Fibroblast of skin of left quadriceps (primary cell): ENCODE results near the gene ARID5B.

Source experiments
- DNase-seq, 2 experiments: peaks; one replicate each; pipeline ENCODE4 v3.0.0-alpha.2; 2013; ENCODE audit warnings: low read depth in 2 of 2

ARID5B gene

GRCh38 chr10:61936770-61937169, 35.3 kb downstream of the ARID5B start:
- DNase-seq = no peak

- peak; percentile 74 to 75 for DNase-seq
Observed at GRCh38 chr10:61937631-61938351, 36.3 kb downstream of the ARID5B start.

DNA sequence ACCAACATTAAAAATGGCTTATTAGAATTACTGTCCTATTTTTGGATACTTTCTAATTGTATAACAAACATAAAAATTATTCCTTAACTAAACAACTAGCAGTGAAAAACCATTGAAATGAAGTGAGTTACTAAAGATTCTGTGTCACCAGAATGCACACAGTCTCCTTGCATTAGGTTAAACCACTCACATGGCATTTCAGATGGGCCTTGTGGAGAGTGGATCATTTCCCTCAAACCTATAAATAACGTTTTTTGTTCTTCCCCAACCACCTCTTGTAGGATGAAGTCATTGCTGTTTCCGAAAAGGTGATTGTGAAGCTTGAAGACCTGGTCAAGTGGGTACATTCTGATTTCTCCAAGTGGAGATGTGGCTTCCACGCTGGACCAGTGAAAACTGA, 38.4 kb downstream of the ARID5B start:
- no peak for DNase-seq

DNA sequence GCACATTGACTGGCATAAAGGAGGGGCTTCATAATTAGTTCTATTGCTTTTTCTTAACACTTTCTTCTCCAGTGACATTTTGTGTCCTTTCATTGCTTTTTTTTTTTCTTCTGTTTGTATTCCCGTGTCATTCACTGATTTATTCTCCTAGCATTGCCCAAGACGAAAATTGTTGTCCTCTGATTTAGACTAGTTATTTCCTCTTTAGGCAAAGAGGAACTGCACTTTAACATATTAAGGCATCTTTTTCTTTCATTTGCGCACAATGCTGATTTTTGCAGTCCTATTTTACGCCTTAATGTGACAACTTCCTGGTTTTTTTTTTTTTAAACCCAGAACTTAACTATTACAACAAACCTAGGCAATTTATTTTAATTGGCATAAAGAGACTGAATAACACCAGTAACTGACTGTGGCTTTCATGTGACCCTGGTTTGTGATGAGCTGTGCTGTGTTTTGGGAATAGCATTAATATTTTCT, 39.7 kb downstream of the ARID5B start:
- DNase-seq = no peak

- no peak for DNase-seq
Observed at GRCh38 chr10:61942604-61943461, 41.3 kb downstream of the ARID5B start.

GRCh38 chr10:61943674-61944378, 42.3 kb downstream of the ARID5B start:
- DNase-seq = no peak

- DNase-seq = no peak
Observed at GRCh38 chr10:61944410-61945147, 43.1 kb downstream of the ARID5B start.

DNA sequence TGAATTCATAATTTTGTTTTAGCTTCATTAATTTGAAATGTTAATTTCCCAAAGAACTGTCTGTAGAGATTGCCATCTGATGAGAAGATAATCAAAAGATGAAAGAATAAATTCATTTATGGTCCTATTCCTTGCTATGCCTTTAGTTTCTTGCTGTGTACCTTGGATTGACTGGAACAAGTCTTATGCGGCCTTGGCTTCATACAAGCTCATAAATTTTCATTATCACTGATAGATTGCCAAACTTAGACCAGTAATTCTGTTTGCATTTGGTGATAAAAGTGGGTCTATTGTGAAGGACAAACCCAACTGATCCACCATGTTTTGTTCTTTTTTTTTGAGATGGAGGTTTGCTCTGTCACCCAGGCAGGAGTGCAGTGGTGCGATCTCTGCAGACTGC, 48.2 kb downstream of the ARID5B start:
- DNase-seq = no peak

GRCh38 chr10:61950449-61951143, 49.1 kb downstream of the ARID5B start:
- DNase-seq = no peak

GRCh38 chr10:61951144-61951483, 49.6 kb downstream of the ARID5B start:
- DNase-seq = no peak

DNA sequence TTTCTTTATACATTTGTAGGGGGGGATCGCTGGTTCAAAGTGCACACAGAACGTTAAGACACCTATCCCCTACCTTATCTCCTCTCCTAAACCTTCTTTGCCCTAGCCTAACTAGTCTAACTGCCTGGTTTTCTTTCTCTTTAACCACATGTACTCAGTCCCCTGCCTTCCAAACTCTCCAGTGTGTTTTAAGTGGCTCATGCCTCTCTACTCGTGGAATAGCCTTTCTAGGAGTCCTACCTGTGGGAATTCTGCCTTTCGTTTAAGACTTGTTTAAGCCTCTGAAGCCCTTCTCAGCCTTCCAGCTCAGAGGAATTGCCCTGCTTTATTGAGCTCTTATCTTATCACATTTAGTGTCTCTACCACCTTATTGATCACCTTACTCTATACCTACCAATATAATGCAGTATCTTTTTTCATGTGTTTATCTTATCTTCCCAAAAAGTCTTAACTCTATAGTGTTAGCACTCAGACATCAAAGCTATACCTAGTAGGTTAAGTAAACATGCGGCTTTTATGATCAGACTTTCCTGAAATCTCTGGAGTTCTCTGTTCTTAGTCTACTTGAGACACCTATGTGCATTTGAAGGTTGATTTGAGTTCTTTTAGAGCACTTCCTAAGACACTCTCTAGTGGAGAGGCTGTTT, 50.7 kb downstream of the ARID5B start:
- no peak for DNase-seq

- DNase-seq = no peak
Observed at GRCh38 chr10:61953183-61953582, 51.7 kb downstream of the ARID5B start.

GRCh38 chr10:61957806-61958205, 56.3 kb downstream of the ARID5B start:
- DNase-seq = no peak

DNA sequence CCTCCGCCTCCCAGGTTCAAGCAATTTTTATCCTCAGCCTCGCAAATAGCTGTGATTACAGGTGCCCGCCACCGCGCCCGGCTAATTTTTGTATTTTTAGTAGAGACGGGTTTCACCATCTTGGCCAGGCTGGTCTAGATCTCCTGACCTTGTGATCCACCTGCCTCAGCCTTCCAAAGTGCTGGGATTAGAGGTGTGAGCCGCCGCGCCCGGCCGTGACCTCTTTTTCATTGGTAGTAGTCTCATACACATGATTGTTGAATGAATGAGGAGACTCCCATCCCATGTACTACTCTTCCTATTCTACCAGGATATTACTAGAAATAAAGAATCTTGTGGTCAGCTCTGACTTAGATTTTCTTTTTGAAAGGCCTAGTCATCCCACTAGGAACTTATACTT, 56.8 kb downstream of the ARID5B start:
- no peak for DNase-seq

DNA sequence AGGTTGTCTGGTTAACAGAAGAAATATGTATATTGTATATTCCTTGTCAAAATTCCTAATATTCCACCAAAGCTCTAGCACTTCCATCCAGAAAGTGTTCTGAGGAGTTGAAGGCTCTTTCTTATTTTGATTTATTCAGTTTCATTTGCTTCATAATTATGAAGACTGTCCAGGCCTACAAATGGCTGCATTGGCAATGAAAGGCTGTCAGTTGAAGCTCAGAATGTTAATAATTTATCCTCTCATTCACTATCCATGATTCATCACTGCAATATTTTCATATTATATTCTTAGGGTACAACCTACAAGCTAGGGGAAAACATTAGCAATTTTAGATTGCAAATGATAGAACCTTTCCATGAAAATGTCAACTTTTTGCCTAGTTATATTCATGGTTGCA, 57.3 kb downstream of the ARID5B start:
- DNase-seq = no peak

GRCh38 chr10:61959814-61960213, 58.3 kb downstream of the ARID5B start:
- no peak for DNase-seq

- DNase-seq = no peak
Observed at GRCh38 chr10:61960396-61961120, 59.1 kb downstream of the ARID5B start.

DNA sequence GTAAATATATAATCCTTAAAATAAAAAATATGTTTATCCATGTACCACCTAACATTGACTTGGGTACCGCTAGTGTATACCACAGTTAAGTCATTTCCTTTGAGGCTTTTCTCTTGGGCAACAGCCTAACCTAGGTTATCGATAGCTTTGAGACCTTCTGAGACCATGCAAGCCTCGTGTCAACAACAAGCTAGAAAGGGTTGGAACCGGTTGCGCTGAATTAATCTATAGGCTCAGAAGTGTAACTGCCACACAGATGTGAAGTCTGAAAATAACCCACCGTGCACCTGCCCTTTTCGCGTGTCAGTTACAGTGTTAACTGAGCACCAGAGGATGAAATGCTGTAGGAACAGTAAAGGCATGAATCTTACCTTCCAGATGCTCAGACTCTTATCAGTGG, 59.8 kb downstream of the ARID5B start:
- DNase-seq = no peak

GRCh38 chr10:61962971-61963370, 61.5 kb downstream of the ARID5B start:
- no peak for DNase-seq

DNA sequence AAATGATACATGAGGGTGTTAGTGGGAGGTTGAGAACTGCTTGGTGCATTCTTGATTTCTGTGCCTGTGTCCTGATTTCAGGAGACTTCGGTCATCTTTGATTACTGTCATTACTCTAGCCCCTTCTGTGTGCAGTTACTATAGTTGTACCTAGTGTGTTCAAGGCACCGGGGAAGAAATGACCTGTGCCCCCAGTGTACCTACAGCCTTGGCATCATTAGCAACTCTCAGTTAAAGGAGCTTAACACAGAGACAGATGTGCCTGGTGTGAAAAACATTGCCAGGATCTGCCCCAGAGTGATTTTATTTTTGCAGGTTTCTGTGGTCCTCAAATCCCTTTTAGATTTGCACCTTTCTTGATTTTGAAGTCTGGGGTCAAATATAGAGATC, 62.2 kb downstream of the ARID5B start:
- DNase-seq = no peak
